NCI-H1694 (cell line): ENCODE data around the gene MOXD1.

Experiments
- DNase-seq: peaks from one replicate; lab custom pipeline; 2025; lab: John Stamatoyannopoulos, UW

MOXD1 gene

GRCh38 chr6:132399376-132400074 is 1.8 kb downstream of the MOXD1 start:
- DNase-seq, result no peak

GRCh38 chr6:132395015-132395597 is 6.2 kb downstream of the MOXD1 start:
- DNase-seq, result no peak

GRCh38 chr6:132392792-132393191 is 8.5 kb downstream of the MOXD1 start:
- DNase-seq, result no peak

- DNase-seq, result no peak
Measured at GRCh38 chr6:132392270-132392646, 9.0 kb downstream of the MOXD1 start.

- DNase-seq, result no peak
Measured at GRCh38 chr6:132391391-132392269, 9.6 kb downstream of the MOXD1 start.

GRCh38 chr6:132390451-132390850 is 10.8 kb downstream of the MOXD1 start:
- DNase-seq, result no peak

GRCh38 chr6:132390017-132390416 is 11.3 kb downstream of the MOXD1 start:
- DNase-seq, result no peak

GRCh38 chr6:132388291-132388690 is 13.0 kb downstream of the MOXD1 start:
- DNase-seq, result no peak

GRCh38 chr6:132382630-132383175 is 18.6 kb downstream of the MOXD1 start:
- no peak for DNase-seq

GRCh38 chr6:132381381-132381780 is 19.9 kb downstream of the MOXD1 start:
- DNase-seq, result no peak

GRCh38 chr6:132380358-132381029 is 20.8 kb downstream of the MOXD1 start:
- DNase-seq, result no peak

GRCh38 chr6:132369526-132369925 is 31.7 kb downstream of the MOXD1 start:
- no peak for DNase-seq

GRCh38 chr6:132368916-132369481 is 32.3 kb downstream of the MOXD1 start:
- no peak for DNase-seq

GRCh38 chr6:132365281-132365907 is 35.9 kb downstream of the MOXD1 start:
- DNase-seq, result no peak

GRCh38 chr6:132364306-132365074 is 36.8 kb downstream of the MOXD1 start:
- no peak for DNase-seq

- no peak for DNase-seq
Measured at GRCh38 chr6:132362442-132363185, 38.7 kb downstream of the MOXD1 start.

- DNase-seq, result no peak
Measured at GRCh38 chr6:132361101-132361500, 40.2 kb downstream of the MOXD1 start.

- no peak for DNase-seq
Measured at GRCh38 chr6:132359886-132360285, 41.4 kb downstream of the MOXD1 start.

GRCh38 chr6:132357120-132357519 is 44.2 kb downstream of the MOXD1 start:
- DNase-seq, result no peak
